Measurements from ENCODE around the gene TGFBR2.

TGFBR2 gene

DNA sequence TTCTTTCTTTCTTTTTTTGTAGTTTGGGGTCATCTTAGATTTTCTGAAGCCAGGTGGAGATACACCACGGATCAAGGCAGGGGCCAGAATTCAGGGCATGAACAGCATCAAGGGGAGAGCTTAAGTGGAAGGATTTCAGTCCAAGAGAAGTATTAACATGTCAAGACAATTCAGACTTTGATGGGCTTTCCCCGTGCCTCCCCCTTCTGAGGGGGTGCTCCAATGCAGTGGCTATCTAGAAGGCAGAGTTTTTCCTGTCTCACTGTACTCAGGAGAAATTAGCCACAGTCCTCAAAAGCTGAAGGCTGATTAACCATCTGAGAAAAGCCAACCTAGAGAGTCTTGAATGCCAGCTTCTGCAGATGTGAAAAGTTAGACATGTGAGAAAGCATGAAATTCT, 127.3 kb downstream of the TGFBR2 start:
- DNase-seq (ENCODE audit: low read depth in 1 of 2, low spot score in 1 of 2) = no peak
- Histone ChIP-seq H3K27me3 (ENCODE audit: insufficient read depth, poor library complexity, severe bottlenecking) (no peaks in the 10 kb centered on the region), H3K4me3 (replicated peaks; ENCODE audit: insufficient read depth, low read length) (no peak overlapping the region), H3K27ac (replicated peaks) (no peak overlapping the region)
- TF ChIP-seq SPI1 (IDR thresholded peaks at IDR 0.05; ENCODE audit: borderline replicate concordance, low read depth) = no peak
- TF ChIP-seq POLR2AphosphoS5 (IDR thresholded peaks at IDR 0.05; ENCODE audit: low read depth) = no peak
- TF ChIP-seq REST (IDR thresholded peaks at IDR 0.05; ENCODE audit: insufficient replicate concordance, low read depth) = no peak
- no peak for TF ChIP-seq GABPA (IDR thresholded peaks at IDR 0.05; ENCODE audit: low read depth)

DNA sequence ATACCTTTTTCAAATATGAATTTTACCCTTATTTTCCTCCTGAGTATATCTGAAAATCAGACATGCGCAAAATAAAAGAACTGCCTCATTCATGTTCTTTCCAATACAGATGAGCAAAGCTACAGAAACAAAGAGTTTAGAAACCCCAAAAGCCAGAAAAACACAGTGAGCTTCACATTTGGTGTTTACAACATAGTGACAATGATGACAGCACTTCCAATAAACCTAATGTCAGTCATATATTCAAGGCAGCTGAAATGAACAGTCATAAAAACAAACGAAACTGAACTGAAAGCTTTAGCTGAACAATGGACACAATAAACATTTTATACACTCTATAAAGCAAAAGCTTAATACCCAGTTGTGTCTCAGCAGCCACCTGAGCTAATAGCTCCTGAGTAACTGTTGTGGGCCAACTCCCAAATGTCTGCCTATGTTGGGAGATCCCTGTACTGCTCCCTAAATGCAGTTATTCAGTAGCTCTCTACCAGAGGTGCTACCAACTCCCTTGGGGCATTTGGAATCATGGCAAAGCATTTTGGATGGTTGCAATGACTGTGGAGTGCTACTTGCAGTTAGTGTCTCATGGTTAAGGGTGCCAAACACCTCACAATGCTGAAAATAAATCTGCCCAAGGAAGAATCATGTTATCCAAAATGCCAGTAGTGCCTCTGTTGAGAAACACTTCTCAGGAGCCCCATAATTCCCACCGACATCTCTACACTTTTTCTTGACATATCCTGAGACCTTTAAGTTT, 131.5 kb downstream of the TGFBR2 start:
- no peak overlapping the region for H3K27ac ChIP-seq (replicated peaks)
- no peak for TF ChIP-seq REST (IDR thresholded peaks at IDR 0.05; ENCODE audit: insufficient replicate concordance, low read depth)
- TF ChIP-seq POLR2AphosphoS5 (IDR thresholded peaks at IDR 0.05; ENCODE audit: low read depth) = no peak
- no peak for TF ChIP-seq SPI1 (IDR thresholded peaks at IDR 0.05; ENCODE audit: borderline replicate concordance, low read depth)
- TF ChIP-seq, protein P1, sequence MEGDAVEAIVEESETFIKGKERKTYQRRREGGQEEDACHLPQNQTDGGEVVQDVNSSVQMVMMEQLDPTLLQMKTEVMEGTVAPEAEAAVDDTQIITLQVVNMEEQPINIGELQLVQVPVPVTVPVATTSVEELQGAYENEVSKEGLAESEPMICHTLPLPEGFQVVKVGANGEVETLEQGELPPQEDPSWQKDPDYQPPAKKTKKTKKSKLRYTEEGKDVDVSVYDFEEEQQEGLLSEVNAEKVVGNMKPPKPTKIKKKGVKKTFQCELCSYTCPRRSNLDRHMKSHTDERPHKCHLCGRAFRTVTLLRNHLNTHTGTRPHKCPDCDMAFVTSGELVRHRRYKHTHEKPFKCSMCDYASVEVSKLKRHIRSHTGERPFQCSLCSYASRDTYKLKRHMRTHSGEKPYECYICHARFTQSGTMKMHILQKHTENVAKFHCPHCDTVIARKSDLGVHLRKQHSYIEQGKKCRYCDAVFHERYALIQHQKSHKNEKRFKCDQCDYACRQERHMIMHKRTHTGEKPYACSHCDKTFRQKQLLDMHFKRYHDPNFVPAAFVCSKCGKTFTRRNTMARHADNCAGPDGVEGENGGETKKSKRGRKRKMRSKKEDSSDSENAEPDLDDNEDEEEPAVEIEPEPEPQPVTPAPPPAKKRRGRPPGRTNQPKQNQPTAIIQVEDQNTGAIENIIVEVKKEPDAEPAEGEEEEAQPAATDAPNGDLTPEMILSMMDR (IDR thresholded peaks at IDR 0.05; ENCODE audit: insufficient read depth, low read length) = no peak
- TF ChIP-seq GABPA (IDR thresholded peaks at IDR 0.05; ENCODE audit: low read depth) = no peak

GRCh38 chr3:30738605-30739004, 132.2 kb downstream of the TGFBR2 start:
- TF ChIP-seq SPI1 (IDR thresholded peaks at IDR 0.05; ENCODE audit: borderline replicate concordance, low read depth) (no peak), REST (IDR thresholded peaks at IDR 0.05; ENCODE audit: insufficient replicate concordance, low read depth) (no peak), POLR2AphosphoS5 (IDR thresholded peaks at IDR 0.05; ENCODE audit: low read depth) (no peak), GABPA (IDR thresholded peaks at IDR 0.05; ENCODE audit: low read depth) (no peak)
- TF ChIP-seq, protein P1 (IDR thresholded peaks at IDR 0.05; ENCODE audit: insufficient read depth, low read length) = no peak

More for the DNA sequence above, 131.5 kb downstream of the TGFBR2 start:
- no peak for DNase-seq (ENCODE audit: low read depth in 1 of 2, low spot score in 1 of 2)
- Histone ChIP-seq H3K27me3 (ENCODE audit: insufficient read depth, poor library complexity, severe bottlenecking) (no peaks in the 10 kb centered on the region), H3K4me3 (replicated peaks; ENCODE audit: insufficient read depth, low read length) (no peak overlapping the region)

More at GRCh38 chr3:30738605-30739004, 132.2 kb downstream of the TGFBR2 start:
- Histone ChIP-seq H3K27me3 (ENCODE audit: insufficient read depth, poor library complexity, severe bottlenecking) (no peaks in the 10 kb centered on the region), H3K27ac (replicated peaks) (no peak overlapping the region), H3K4me3 (replicated peaks; ENCODE audit: insufficient read depth, low read length) (no peak overlapping the region)
- DNase-seq (ENCODE audit: low read depth in 1 of 2, low spot score in 1 of 2) = no peak

Measured in HL-60 (cell line).